GM23338 (cell line): ENCODE results near the gene TMEM163. TPM values are rescaled to one million over a fixed set of nuclear protein-coding genes. Genes with fewer than 3 reads are reported as not detected.

Experiments
- ATAC-seq: fragments of 200-7000 bp; cut with Tn5 transposase; 3 replicates; pipeline ENCODE4 v1.9.1; 2020
- DNase-seq: peaks from one replicate; pipeline ENCODE4 v3.0.0-alpha.2; 2015; ENCODE audit warnings: low spot score
- H2AFZ ChIP-seq: fragments of 200-600 bp; sonication (generic); 2 replicates; pipeline ENCODE4 v1.8.0; 2016; ENCODE audit warnings: antibody characterized with exemption, mild to moderate bottlenecking, moderate library complexity
- H3F3A ChIP-seq: fragments of 200-600 bp; sonication (generic); replicated peaks from 2 replicates; pipeline ENCODE4 v1.8.0; 2017; ENCODE audit warnings: antibody characterized with exemption, mixed run types, low read depth
- H3K27ac ChIP-seq: fragments of 200-600 bp; sonication (generic); 2 replicates; pipeline ENCODE4 v1.6.1; 2016; ENCODE audit warnings: low read depth
- H3K27me3 ChIP-seq: fragments of 200-600 bp; sonication (generic); 2 replicates; pipeline ENCODE4 v1.8.0; 2016; ENCODE audit warnings: mild to moderate bottlenecking, mixed run types, moderate library complexity; ENCODE audit not compliant: insufficient read depth
- H3K36me3 ChIP-seq: fragments of 200-600 bp; sonication (generic); 2 replicates; pipeline ENCODE4 v1.8.0; 2016; ENCODE audit warnings: mild to moderate bottlenecking; ENCODE audit not compliant: insufficient read depth
- H3K4me1 ChIP-seq: fragments of 200-600 bp; sonication (generic); 2 replicates; pipeline ENCODE4 v1.8.0; 2016; ENCODE audit warnings: mild to moderate bottlenecking, moderate library complexity; ENCODE audit not compliant: insufficient read depth
- H3K4me2 ChIP-seq: fragments of 200-600 bp; sonication (generic); 2 replicates; pipeline ENCODE4 v1.7.1; 2017; ENCODE audit warnings: mixed run types
- H3K4me3 ChIP-seq: fragments of 200-600 bp; sonication (generic); 2 replicates; pipeline ENCODE4 v1.6.1; 2016; ENCODE audit warnings: mixed run types
- H3K79me2 ChIP-seq: fragments of 200-600 bp; sonication (generic); replicated peaks from 2 replicates; pipeline ENCODE4 v1.8.0; 2017; ENCODE audit warnings: mild to moderate bottlenecking; ENCODE audit not compliant: insufficient read depth
- H3K9me2 ChIP-seq: fragments of 200-600 bp; sonication (generic); 2 replicates; pipeline ENCODE4 v1.8.0; 2017; ENCODE audit not compliant: insufficient read depth
- H4K20me1 ChIP-seq: fragments of 200-600 bp; sonication (generic); replicated peaks from 2 replicates; pipeline ENCODE4 v1.8.0; 2017; ENCODE audit warnings: mild to moderate bottlenecking; ENCODE audit not compliant: insufficient read depth
- H3K27ac Mint-ChIP-seq: 2 replicates; pipeline ENCODE4 v1.8.0; 2020; ENCODE audit warnings: inconsistent platforms, mild to moderate bottlenecking, moderate library complexity, mixed read lengths
- H3K27me3 Mint-ChIP-seq: 3 replicates; pipeline ENCODE4 v1.8.0; 2022; ENCODE audit warnings: low read depth, mild to moderate bottlenecking, moderate library complexity, mixed read lengths, inconsistent platforms; ENCODE audit not compliant: insufficient read depth, poor library complexity
- H3K36me3 Mint-ChIP-seq: 3 replicates; pipeline ENCODE4 v1.8.0; 2021; ENCODE audit warnings: low read depth, mild to moderate bottlenecking, inconsistent platforms, moderate library complexity, mixed read lengths
- H3K4me1 Mint-ChIP-seq: 3 replicates; pipeline ENCODE4 v1.8.0; 2020; ENCODE audit warnings: mild to moderate bottlenecking, inconsistent platforms, mixed read lengths
- H3K4me3 Mint-ChIP-seq: 3 replicates; pipeline ENCODE4 v1.8.0; 2021; ENCODE audit warnings: moderate library complexity, mild to moderate bottlenecking, inconsistent platforms, mixed read lengths
- H3K9me3 Mint-ChIP-seq: 3 replicates; pipeline ENCODE4 v1.8.0; 2020; ENCODE audit warnings: moderate library complexity, mild to moderate bottlenecking, inconsistent platforms, mixed read lengths
- CREB1 ChIP-seq: fragments of 250-450 bp; sonication (Bioruptor Pico); IDR thresholded peaks from 2 replicates; pipeline ENCODE4 v1.5.0; 2020; ENCODE audit warnings: low read depth, mild to moderate bottlenecking, moderate library complexity
- EZH2 ChIP-seq: fragments of 200-600 bp; sonication (generic); IDR thresholded peaks from one replicate; pipeline ENCODE4 v1.8.0; 2017; ENCODE audit warnings: antibody characterized with exemption, mild to moderate bottlenecking, low read depth; ENCODE audit not compliant: unreplicated experiment
- EZH2phosphoT487 ChIP-seq: fragments of 200-600 bp; sonication (generic); IDR thresholded peaks from one replicate; pipeline ENCODE4 v1.8.1; 2018; ENCODE audit warnings: antibody characterized with exemption; ENCODE audit not compliant: unreplicated experiment
- JUNB ChIP-seq: IDR thresholded peaks from one replicate; pipeline ENCODE4 v1.6.1; 2016; ENCODE audit warnings: antibody characterized with exemption; ENCODE audit not compliant: unreplicated experiment
- NANOG ChIP-seq: IDR thresholded peaks from 2 replicates; pipeline ENCODE4 v1.6.1; 2016; ENCODE audit warnings: antibody characterized with exemption, borderline replicate concordance
- POLR2AphosphoS5 ChIP-seq: IDR thresholded peaks from 2 replicates; pipeline ENCODE4 v1.6.1; 2016; ENCODE audit warnings: antibody characterized with exemption, low read depth
- STAT1 ChIP-seq: IDR thresholded peaks from one replicate; pipeline ENCODE4 v1.6.1; 2016; ENCODE audit warnings: antibody characterized with exemption; ENCODE audit not compliant: unreplicated experiment
- ZNF114 ChIP-seq: fragments of 250-450 bp; sonication (Bioruptor Pico); IDR thresholded peaks from 2 replicates; pipeline ENCODE4 v1.5.0; 2020; ENCODE audit warnings: mild to moderate bottlenecking, moderate library complexity
- ZNF331 ChIP-seq: fragments of 250-450 bp; sonication (Bioruptor Pico); IDR thresholded peaks from 2 replicates; pipeline ENCODE4 v1.5.0; 2020; ENCODE audit warnings: low read depth, mild to moderate bottlenecking, moderate library complexity
- polyA plus RNA-seq: library from polyadenylated mRNA; unstranded; fragments of >200 nt; fragmentation: Nextera tagmentation; extraction: Ambion mirVana; gene quantifications from 2 replicates; pipeline ENCODE4 v1.2.1, GENCODE V29; 2016
- total RNA-seq: library from RNA; depleted of rRNA; stranded (reverse); fragments of >200 nt; shearing (Covaris generic); gene quantifications from 2 replicates; pipeline ENCODE4 v1.2.3, GENCODE V29; 2014
- TF ChIP-seq, protein P1 (sequence below), 2 experiments: fragments of 200-600 bp in 1 of 2; sonication (generic) in 1 of 2; conservative IDR thresholded peaks; 2 replicates each; pipeline versions ENCODE4 v1.5.1 to v1.6.1; 2016 to 2017; ENCODE audit warnings: antibody characterized with exemption in 2 of 2, low read depth in 2 of 2, mild to moderate bottlenecking in 2 of 2, moderate library complexity in 1 of 2
- TF ChIP-seq, protein P2 (sequence below): IDR thresholded peaks from one replicate; pipeline ENCODE4 v1.6.1; 2018; ENCODE audit warnings: antibody characterized with exemption; ENCODE audit not compliant: unreplicated experiment
- TF ChIP-seq, protein P3 (sequence below): IDR thresholded peaks from 2 replicates; pipeline ENCODE4 v1.6.1; 2016; ENCODE audit warnings: antibody characterized with exemption

Gene TMEM163
- total and polyA plus RNA-seq, 2 experiments from 2014 or later: 1.1 to 1.8 TPM

DNA sequence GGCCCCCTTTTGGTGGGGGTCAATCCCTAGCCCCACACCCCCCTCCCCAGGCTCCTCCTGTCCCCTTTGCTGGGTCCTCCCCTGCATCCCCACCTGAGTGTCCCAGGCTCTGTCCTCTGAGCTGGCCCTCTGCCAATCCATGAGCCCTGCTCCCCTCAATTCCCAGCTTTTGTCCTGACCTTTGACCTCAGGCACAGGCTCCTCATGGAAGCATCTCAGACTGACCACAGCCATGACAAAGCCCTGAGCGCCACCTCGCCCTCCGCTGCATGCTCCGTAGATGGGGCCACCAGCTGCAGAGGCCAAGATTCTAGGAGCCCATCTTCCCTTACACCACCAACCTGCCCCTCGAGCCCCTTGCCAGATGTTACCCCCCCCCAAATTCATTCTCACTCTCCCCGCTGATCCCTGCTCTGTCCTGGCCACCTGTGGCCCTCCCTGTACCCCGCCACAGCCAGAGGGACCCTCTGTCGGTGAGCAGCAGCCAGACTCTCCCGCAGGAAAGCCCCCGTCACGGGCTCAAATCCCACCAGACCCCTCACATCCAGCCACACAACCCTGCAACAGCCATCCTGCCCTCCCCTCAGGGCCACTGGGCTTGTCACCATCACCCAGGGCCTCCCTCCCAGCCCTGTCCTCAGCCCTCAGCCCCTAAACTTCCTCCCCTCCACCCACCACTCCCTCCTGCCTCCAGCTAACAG lies 258.9 kb downstream of the TMEM163 start (continued):
- TF ChIP-seq, protein P1, sequence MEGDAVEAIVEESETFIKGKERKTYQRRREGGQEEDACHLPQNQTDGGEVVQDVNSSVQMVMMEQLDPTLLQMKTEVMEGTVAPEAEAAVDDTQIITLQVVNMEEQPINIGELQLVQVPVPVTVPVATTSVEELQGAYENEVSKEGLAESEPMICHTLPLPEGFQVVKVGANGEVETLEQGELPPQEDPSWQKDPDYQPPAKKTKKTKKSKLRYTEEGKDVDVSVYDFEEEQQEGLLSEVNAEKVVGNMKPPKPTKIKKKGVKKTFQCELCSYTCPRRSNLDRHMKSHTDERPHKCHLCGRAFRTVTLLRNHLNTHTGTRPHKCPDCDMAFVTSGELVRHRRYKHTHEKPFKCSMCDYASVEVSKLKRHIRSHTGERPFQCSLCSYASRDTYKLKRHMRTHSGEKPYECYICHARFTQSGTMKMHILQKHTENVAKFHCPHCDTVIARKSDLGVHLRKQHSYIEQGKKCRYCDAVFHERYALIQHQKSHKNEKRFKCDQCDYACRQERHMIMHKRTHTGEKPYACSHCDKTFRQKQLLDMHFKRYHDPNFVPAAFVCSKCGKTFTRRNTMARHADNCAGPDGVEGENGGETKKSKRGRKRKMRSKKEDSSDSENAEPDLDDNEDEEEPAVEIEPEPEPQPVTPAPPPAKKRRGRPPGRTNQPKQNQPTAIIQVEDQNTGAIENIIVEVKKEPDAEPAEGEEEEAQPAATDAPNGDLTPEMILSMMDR (conservative IDR thresholded peaks at IDR 0.05; ENCODE audit: low read depth in 2 of 2): no peak
- TF ChIP-seq POLR2AphosphoS5: no peak

DNA sequence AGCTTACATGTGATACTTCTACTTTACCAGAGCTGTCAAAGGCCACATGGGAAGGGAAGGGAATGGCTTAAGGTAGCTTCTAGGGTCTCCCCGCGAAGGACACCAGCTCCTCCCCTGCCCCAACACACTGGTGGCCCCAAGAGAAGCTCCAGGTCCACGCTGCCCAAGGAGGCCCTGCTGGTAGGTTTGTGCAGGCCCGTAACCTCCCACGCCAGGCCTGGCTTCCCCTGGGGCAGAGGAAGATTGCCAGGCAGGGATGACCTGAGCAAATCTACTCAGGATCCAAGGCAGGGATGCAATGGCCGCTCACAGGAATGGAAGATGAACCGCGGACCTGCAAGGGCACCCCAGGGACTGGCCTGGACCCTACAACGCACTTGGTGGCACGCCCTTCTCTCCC lies 259.9 kb downstream of the TMEM163 start:
- H3K27ac Mint-ChIP-seq: no peak overlapping the region
- H3K27ac ChIP-seq: no peak overlapping the region
- H3F3A ChIP-seq: no peaks in the 10 kb centered on the region
- no peak overlapping the region for H3K4me3 ChIP-seq
- DNase-seq (no peak), ATAC-seq (no peak)
- H4K20me1 ChIP-seq: no peaks in the 10 kb centered on the region
- no peak overlapping the region for H3K4me2 ChIP-seq
- peaks cover 4% of the 10 kb centered on the region; the same call in 2 of the 3 replicates for H3K4me1 Mint-ChIP-seq
- H3K79me2 ChIP-seq: no peaks in the 10 kb centered on the region
- no peaks in the 10 kb centered on the region for H3K4me1 ChIP-seq
- H3K4me3 Mint-ChIP-seq: no peak overlapping the region
- H3K36me3 Mint-ChIP-seq: no peaks in the 10 kb centered on the region
- H3K9me3 Mint-ChIP-seq: no peaks in the 10 kb centered on the region; the same call in 2 of the 3 replicates
- no peaks in the 10 kb centered on the region for H3K27me3 Mint-ChIP-seq
- H3K9me2 ChIP-seq: no peaks in the 10 kb centered on the region
- H3K36me3 ChIP-seq: no peaks in the 10 kb centered on the region
- H3K27me3 ChIP-seq: no peaks in the 10 kb centered on the region
- H2AFZ ChIP-seq: no peak overlapping the region
- TF ChIP-seq JUNB (no peak), ZNF331 (CRISPR knock-in tag) (no peak), ZNF114 (CRISPR knock-in tag) (no peak), STAT1 (no peak), NANOG (no peak), EZH2 (no peak), POLR2AphosphoS5 (no peak), CREB1 (CRISPR knock-in tag) (no peak), EZH2phosphoT487 (no peak)
- TF ChIP-seq, protein P2, sequence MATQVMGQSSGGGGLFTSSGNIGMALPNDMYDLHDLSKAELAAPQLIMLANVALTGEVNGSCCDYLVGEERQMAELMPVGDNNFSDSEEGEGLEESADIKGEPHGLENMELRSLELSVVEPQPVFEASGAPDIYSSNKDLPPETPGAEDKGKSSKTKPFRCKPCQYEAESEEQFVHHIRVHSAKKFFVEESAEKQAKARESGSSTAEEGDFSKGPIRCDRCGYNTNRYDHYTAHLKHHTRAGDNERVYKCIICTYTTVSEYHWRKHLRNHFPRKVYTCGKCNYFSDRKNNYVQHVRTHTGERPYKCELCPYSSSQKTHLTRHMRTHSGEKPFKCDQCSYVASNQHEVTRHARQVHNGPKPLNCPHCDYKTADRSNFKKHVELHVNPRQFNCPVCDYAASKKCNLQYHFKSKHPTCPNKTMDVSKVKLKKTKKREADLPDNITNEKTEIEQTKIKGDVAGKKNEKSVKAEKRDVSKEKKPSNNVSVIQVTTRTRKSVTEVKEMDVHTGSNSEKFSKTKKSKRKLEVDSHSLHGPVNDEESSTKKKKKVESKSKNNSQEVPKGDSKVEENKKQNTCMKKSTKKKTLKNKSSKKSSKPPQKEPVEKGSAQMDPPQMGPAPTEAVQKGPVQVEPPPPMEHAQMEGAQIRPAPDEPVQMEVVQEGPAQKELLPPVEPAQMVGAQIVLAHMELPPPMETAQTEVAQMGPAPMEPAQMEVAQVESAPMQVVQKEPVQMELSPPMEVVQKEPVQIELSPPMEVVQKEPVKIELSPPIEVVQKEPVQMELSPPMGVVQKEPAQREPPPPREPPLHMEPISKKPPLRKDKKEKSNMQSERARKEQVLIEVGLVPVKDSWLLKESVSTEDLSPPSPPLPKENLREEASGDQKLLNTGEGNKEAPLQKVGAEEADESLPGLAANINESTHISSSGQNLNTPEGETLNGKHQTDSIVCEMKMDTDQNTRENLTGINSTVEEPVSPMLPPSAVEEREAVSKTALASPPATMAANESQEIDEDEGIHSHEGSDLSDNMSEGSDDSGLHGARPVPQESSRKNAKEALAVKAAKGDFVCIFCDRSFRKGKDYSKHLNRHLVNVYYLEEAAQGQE: no peak
- TF ChIP-seq, protein P1 (conservative IDR thresholded peaks at IDR 0.05; ENCODE audit: low read depth in 2 of 2): no peak
- TF ChIP-seq, protein P3, sequence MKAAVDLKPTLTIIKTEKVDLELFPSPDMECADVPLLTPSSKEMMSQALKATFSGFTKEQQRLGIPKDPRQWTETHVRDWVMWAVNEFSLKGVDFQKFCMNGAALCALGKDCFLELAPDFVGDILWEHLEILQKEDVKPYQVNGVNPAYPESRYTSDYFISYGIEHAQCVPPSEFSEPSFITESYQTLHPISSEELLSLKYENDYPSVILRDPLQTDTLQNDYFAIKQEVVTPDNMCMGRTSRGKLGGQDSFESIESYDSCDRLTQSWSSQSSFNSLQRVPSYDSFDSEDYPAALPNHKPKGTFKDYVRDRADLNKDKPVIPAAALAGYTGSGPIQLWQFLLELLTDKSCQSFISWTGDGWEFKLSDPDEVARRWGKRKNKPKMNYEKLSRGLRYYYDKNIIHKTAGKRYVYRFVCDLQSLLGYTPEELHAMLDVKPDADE: no peak
